GM18858 (cell line): Measurements from ENCODE around the gene CD300H.

Experiments
- ATAC-seq: cut with Tn5 transposase; IDR thresholded peaks from one replicate; pipeline ENCODE4 v1.9.1; 2021; ENCODE audit not compliant: unreplicated experiment

The CD300H gene

GRCh38 chr17:74567397-74567796, at the start of gene CD300H:
CD300H (minus strand) TSS chr17:74567509.
- ATAC-seq: no peak

- no peak for ATAC-seq
Observed at GRCh38 chr17:74616696-74617095, 49.4 kb upstream of the CD300H start.

- no peak for ATAC-seq
Observed at GRCh38 chr17:74612046-74612445, 44.7 kb upstream of the CD300H start.

GRCh38 chr17:74610108-74610507, 42.8 kb upstream of the CD300H start:
- no peak for ATAC-seq

- no peak for ATAC-seq
Observed at GRCh38 chr17:74608511-74608910, 41.2 kb upstream of the CD300H start.

- no peak for ATAC-seq
Observed at GRCh38 chr17:74607221-74607620, 39.9 kb upstream of the CD300H start.

GRCh38 chr17:74606050-74606449, 38.7 kb upstream of the CD300H start:
- ATAC-seq: no peak

GRCh38 chr17:74605361-74605760, 38.1 kb upstream of the CD300H start:
- no peak for ATAC-seq

- ATAC-seq: no peak
Observed at GRCh38 chr17:74604761-74605160, 37.5 kb upstream of the CD300H start.

GRCh38 chr17:74604200-74604599, 36.9 kb upstream of the CD300H start:
- no peak for ATAC-seq

GRCh38 chr17:74603746-74604145, 36.4 kb upstream of the CD300H start:
- no peak for ATAC-seq

GRCh38 chr17:74603037-74603635, 35.8 kb upstream of the CD300H start:
- ATAC-seq: no peak

GRCh38 chr17:74601944-74602572, 34.7 kb upstream of the CD300H start:
- ATAC-seq: no peak

GRCh38 chr17:74599448-74599939, 32.2 kb upstream of the CD300H start:
- ATAC-seq: no peak

GRCh38 chr17:74599023-74599399, 31.7 kb upstream of the CD300H start:
- no peak for ATAC-seq

- no peak for ATAC-seq
Observed at GRCh38 chr17:74598346-74599022, 31.2 kb upstream of the CD300H start.

- no peak for ATAC-seq
Observed at GRCh38 chr17:74597069-74597790, 29.9 kb upstream of the CD300H start.

- ATAC-seq: no peak
Observed at GRCh38 chr17:74595037-74595750, 27.9 kb upstream of the CD300H start.

- no peak for ATAC-seq
Observed at GRCh38 chr17:74592087-74592990, 25.0 kb upstream of the CD300H start, which contains the start of gene CD300LD. CD300LD (minus strand) TSS chr17:74592283; CDS start chr17:74592202, 81 bp downstream.

GRCh38 chr17:74591503-74591902, 24.2 kb upstream of the CD300H start:
- no peak for ATAC-seq
